ENCODE results near the gene TINAG. TPM values are rescaled to one million over a fixed set of nuclear protein-coding genes. Genes with fewer than 3 reads are reported as not detected.

TINAG gene
- total RNA-seq, 1 experiment from 2014 or later, result 12.6 TPM

GRCh38 chr6:54391577-54391976, 83.3 kb downstream of the TINAG start:
- H3K27ac Mint-ChIP-seq (ENCODE audit: unreplicated experiment), result no peak overlapping the region
- no peaks in the 10 kb centered on the region for H3K4me1 Mint-ChIP-seq (ENCODE audit: low read depth, unreplicated experiment)
- BruUV-seq (replicated peaks), result no TSS peak
- CTCF ChIA-PET, result no interaction called here
- no peak for DNase-seq
- intact Hi-C loops (cut with micrococcal nuclease; ENCODE audit: unreplicated experiment), result no loop called here
- H3K27me3 Mint-ChIP-seq (ENCODE audit: unreplicated experiment), result no peaks in the 10 kb centered on the region
- H3K9me3 Mint-ChIP-seq (ENCODE audit: low read depth, unreplicated experiment), result peaks cover 2% of the 10 kb centered on the region
- TF ChIP-seq, protein P1, sequence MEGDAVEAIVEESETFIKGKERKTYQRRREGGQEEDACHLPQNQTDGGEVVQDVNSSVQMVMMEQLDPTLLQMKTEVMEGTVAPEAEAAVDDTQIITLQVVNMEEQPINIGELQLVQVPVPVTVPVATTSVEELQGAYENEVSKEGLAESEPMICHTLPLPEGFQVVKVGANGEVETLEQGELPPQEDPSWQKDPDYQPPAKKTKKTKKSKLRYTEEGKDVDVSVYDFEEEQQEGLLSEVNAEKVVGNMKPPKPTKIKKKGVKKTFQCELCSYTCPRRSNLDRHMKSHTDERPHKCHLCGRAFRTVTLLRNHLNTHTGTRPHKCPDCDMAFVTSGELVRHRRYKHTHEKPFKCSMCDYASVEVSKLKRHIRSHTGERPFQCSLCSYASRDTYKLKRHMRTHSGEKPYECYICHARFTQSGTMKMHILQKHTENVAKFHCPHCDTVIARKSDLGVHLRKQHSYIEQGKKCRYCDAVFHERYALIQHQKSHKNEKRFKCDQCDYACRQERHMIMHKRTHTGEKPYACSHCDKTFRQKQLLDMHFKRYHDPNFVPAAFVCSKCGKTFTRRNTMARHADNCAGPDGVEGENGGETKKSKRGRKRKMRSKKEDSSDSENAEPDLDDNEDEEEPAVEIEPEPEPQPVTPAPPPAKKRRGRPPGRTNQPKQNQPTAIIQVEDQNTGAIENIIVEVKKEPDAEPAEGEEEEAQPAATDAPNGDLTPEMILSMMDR (IDR thresholded peaks at IDR 0.05; ENCODE audit: unreplicated experiment), result no peak
- H3K36me3 Mint-ChIP-seq (ENCODE audit: insufficient read depth, unreplicated experiment), result peaks cover 4% of the 10 kb centered on the region
- no peak overlapping the region for H3K4me3 Mint-ChIP-seq (ENCODE audit: low read depth, unreplicated experiment)

GRCh38 chr6:54403096-54403495, 94.9 kb downstream of the TINAG start:
- TF ChIP-seq, protein P1 (IDR thresholded peaks at IDR 0.05; ENCODE audit: unreplicated experiment), result no peak
- Mint-ChIP-seq H3K4me3 (ENCODE audit: low read depth, unreplicated experiment) (no peak overlapping the region), H3K36me3 (ENCODE audit: insufficient read depth, unreplicated experiment) (no peaks in the 10 kb centered on the region), H3K9me3 (ENCODE audit: low read depth, unreplicated experiment) (no peaks in the 10 kb centered on the region), H3K27me3 (ENCODE audit: unreplicated experiment) (no peaks in the 10 kb centered on the region), H3K4me1 (ENCODE audit: low read depth, unreplicated experiment) (no peaks in the 10 kb centered on the region), H3K27ac (ENCODE audit: unreplicated experiment) (no peak overlapping the region)
- CTCF ChIA-PET, result interaction anchor here (0.8 kb wide), 1 partner anchor 17 kb away, joined by 3 read pairs; no protein-coding TSS in a partner anchor
- no peak for DNase-seq
- intact Hi-C loops (cut with micrococcal nuclease; ENCODE audit: unreplicated experiment), result no loop called here
- no TSS peak for BruUV-seq (replicated peaks)

GRCh38 chr6:54404791-54405190, 96.5 kb downstream of the TINAG start:
- intact Hi-C loops (cut with micrococcal nuclease; ENCODE audit: unreplicated experiment), result no loop called here
- H3K36me3 Mint-ChIP-seq (ENCODE audit: insufficient read depth, unreplicated experiment), result no peaks in the 10 kb centered on the region
- DNase-seq, result no peak
- H3K27ac Mint-ChIP-seq (ENCODE audit: unreplicated experiment), result no peak overlapping the region
- peaks cover 3% of the 10 kb centered on the region for H3K9me3 Mint-ChIP-seq (ENCODE audit: low read depth, unreplicated experiment)
- H3K4me1 Mint-ChIP-seq (ENCODE audit: low read depth, unreplicated experiment), result no peaks in the 10 kb centered on the region
- H3K27me3 Mint-ChIP-seq (ENCODE audit: unreplicated experiment), result no peaks in the 10 kb centered on the region
- CTCF ChIA-PET, result no interaction called here
- TF ChIP-seq, protein P1 (IDR thresholded peaks at IDR 0.05; ENCODE audit: unreplicated experiment), result no peak
- BruUV-seq (replicated peaks), result no TSS peak
- no peak overlapping the region for H3K4me3 Mint-ChIP-seq (ENCODE audit: low read depth, unreplicated experiment)

GRCh38 chr6:54411767-54412166, 103.5 kb downstream of the TINAG start:
- no peaks in the 10 kb centered on the region for H3K36me3 Mint-ChIP-seq (ENCODE audit: insufficient read depth, unreplicated experiment)
- no TSS peak for BruUV-seq (replicated peaks)
- TF ChIP-seq, protein P1 (IDR thresholded peaks at IDR 0.05; ENCODE audit: unreplicated experiment), result no peak
- no peak for DNase-seq
- CTCF ChIA-PET, result no interaction called here
- no peaks in the 10 kb centered on the region for H3K4me1 Mint-ChIP-seq (ENCODE audit: low read depth, unreplicated experiment)
- no peak overlapping the region for H3K4me3 Mint-ChIP-seq (ENCODE audit: low read depth, unreplicated experiment)
- no peak overlapping the region for H3K27ac Mint-ChIP-seq (ENCODE audit: unreplicated experiment)
- no peaks in the 10 kb centered on the region for H3K27me3 Mint-ChIP-seq (ENCODE audit: unreplicated experiment)
- H3K9me3 Mint-ChIP-seq (ENCODE audit: low read depth, unreplicated experiment), result peaks cover 3% of the 10 kb centered on the region
- intact Hi-C loops (cut with micrococcal nuclease; ENCODE audit: unreplicated experiment), result no loop called here

Data from Calu3 (cell line).